LNCAP (cell line): Measurements from ENCODE around the gene ITK.

Experiments
- TF ChIP-seq, protein P1 (sequence below): fragments of 450-650 bp; IDR thresholded peaks from 2 replicates; pipeline ENCODE4 v1.5.1; 2017; ENCODE audit warnings: mild to moderate bottlenecking

ITK gene

GRCh38 chr5:157214861-157215513, 34.3 kb downstream of the ITK start:
- TF ChIP-seq, protein P1, sequence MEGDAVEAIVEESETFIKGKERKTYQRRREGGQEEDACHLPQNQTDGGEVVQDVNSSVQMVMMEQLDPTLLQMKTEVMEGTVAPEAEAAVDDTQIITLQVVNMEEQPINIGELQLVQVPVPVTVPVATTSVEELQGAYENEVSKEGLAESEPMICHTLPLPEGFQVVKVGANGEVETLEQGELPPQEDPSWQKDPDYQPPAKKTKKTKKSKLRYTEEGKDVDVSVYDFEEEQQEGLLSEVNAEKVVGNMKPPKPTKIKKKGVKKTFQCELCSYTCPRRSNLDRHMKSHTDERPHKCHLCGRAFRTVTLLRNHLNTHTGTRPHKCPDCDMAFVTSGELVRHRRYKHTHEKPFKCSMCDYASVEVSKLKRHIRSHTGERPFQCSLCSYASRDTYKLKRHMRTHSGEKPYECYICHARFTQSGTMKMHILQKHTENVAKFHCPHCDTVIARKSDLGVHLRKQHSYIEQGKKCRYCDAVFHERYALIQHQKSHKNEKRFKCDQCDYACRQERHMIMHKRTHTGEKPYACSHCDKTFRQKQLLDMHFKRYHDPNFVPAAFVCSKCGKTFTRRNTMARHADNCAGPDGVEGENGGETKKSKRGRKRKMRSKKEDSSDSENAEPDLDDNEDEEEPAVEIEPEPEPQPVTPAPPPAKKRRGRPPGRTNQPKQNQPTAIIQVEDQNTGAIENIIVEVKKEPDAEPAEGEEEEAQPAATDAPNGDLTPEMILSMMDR: no peak

- TF ChIP-seq, protein P1: no peak
Observed at GRCh38 chr5:157215514-157216167, 35.0 kb downstream of the ITK start.

DNA sequence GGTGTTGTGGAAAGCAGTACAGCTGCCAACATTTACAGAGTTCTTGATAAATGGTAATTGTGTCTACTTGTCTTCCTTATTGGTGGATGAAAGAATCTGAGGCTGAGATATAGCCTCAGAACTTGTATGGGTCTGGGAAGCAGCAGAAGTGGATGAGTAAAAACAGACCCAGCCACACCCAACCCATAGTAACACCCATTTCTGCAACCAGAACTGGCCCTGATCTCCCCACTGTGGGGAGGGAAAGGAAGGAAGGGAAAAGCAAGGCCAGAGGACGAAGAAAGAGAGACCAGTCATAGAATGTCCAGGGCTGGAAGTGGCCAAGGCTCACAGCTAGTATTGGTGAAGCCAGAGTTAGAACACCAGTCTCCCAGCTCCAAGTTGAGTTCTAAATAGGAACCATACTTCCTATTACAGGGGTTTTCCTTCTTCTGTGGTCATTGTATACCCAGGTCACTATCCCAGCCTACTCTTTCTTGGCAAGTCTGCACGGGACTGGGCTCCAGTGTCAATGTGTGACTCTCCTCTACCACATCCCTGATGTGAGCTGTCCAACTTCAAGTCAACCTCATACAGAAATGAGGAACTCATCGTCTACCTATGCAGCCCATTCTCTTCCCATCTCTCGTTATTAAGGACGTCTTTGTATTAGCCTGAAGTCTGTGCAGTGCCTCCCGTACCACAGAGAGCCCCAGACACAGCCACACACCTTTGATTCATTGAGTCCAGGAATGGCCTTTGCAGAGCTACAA, 35.9 kb downstream of the ITK start:
- TF ChIP-seq, protein P1: no peak

- TF ChIP-seq, protein P1: no peak
Observed at GRCh38 chr5:157217289-157218024, 36.8 kb downstream of the ITK start.

GRCh38 chr5:157219491-157220271, 39.0 kb downstream of the ITK start:
- TF ChIP-seq, protein P1: no peak

DNA sequence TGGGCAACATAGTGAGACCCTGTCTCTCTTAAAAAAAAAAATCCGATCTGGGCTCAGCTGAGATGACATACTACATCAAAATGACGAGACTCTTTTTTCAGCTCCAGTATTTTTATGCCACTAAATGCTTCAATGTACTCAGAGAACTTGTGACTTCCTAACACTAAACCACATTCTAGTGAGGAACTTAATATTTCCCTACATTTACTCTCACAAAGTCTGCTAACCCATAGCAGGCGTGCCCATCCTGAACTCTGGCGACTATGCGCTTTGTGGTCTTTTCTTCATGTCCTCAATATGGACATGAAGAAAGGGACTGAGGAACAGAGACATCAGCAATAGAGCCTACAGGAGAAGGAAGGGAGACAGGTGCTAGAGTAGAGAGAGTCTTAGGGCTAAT, 41.3 kb downstream of the ITK start:
- TF ChIP-seq, protein P1: no peak
